Neutrophil (primary cell): ENCODE measurements around the gene EGLN2.

Experiments used
- H3K27ac ChIP-seq: fragments of 200-600 bp; sonication (generic); 2 replicates; pipeline ENCODE4 v1.5.1; 2016; ENCODE audit warnings: mild to moderate bottlenecking, moderate library complexity
- H3K27me3 ChIP-seq: fragments of 200-600 bp; sonication (generic); 2 replicates; pipeline ENCODE4 v1.6.0; 2016; ENCODE audit warnings: mild to moderate bottlenecking
- H3K36me3 ChIP-seq: fragments of 200-600 bp; sonication (generic); 2 replicates; pipeline ENCODE4 v1.5.1; 2017
- H3K4me1 ChIP-seq, 2 experiments: fragments of 200-600 bp in 1 of 2; sonication (generic) in 1 of 2; 1 replicate in 1 of 2; 2 replicates in 1 of 2; pipeline versions ENCODE4 v1.5.1 to v1.6.1; 2013 to 2016; ENCODE audit warnings: low read depth in 1 of 2, low read length in 1 of 2, mild to moderate bottlenecking in 1 of 2, moderate library complexity in 1 of 2; ENCODE audit not compliant: control insufficient read depth in 1 of 2, insufficient read depth in 1 of 2
- H3K4me3 ChIP-seq, 2 experiments: fragments of 200-600 bp in 1 of 2; sonication (generic) in 1 of 2; 1 replicate in 1 of 2; 2 replicates in 1 of 2; pipeline ENCODE4 v1.5.1; 2013 to 2016; ENCODE audit warnings: low read depth in 1 of 2, low read length in 1 of 2, mild to moderate bottlenecking in 1 of 2, moderate library complexity in 1 of 2
- H3K9me3 ChIP-seq: fragments of 200-600 bp; sonication (generic); 2 replicates; pipeline ENCODE4 v1.5.1; 2016
- TF ChIP-seq, protein P1 (sequence below): fragments of 200-600 bp; sonication (generic); IDR thresholded peaks from 2 replicates; pipeline ENCODE4 v1.5.1; 2016; ENCODE audit warnings: antibody characterized with exemption

EGLN2 gene

GRCh38 chr19:40754611-40755247 is 44.3 kb upstream of the EGLN2 start:
- Histone ChIP-seq H3K27me3 (no peaks in the 10 kb centered on the region), H3K4me1 (peaks cover 46 to 62% of the 10 kb centered on the region in 2 experiments), H3K36me3 (peaks cover 20% of the 10 kb centered on the region), H3K9me3 (no peaks in the 10 kb centered on the region), H3K27ac (peak overlapping the region; percentile 72), H3K4me3 (no peak overlapping the region)
- TF ChIP-seq, protein P1, sequence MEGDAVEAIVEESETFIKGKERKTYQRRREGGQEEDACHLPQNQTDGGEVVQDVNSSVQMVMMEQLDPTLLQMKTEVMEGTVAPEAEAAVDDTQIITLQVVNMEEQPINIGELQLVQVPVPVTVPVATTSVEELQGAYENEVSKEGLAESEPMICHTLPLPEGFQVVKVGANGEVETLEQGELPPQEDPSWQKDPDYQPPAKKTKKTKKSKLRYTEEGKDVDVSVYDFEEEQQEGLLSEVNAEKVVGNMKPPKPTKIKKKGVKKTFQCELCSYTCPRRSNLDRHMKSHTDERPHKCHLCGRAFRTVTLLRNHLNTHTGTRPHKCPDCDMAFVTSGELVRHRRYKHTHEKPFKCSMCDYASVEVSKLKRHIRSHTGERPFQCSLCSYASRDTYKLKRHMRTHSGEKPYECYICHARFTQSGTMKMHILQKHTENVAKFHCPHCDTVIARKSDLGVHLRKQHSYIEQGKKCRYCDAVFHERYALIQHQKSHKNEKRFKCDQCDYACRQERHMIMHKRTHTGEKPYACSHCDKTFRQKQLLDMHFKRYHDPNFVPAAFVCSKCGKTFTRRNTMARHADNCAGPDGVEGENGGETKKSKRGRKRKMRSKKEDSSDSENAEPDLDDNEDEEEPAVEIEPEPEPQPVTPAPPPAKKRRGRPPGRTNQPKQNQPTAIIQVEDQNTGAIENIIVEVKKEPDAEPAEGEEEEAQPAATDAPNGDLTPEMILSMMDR: no peak

DNA sequence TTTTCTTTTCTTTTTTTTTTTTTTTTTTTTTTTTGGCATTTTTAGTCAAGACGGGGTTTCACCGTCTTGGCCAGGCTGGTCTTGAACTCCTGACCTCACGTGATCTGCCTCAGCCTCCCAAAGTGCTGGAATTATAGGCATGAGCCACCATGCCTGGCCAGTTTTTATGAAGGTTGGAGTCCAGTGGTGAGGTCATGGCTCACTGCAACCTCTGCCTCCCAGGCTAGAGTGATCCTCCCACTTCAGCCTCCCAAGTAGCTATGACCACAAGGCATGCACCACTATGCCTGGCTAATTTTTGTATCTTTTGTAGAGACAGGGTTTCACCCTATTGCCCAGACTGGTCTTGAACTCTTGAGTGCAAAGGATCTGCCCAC is 43.8 kb upstream of the EGLN2 start:
- no peak overlapping the region for H3K4me3 ChIP-seq
- TF ChIP-seq, protein P1: no peak
- peaks cover 41 to 58% of the 10 kb centered on the region in 2 experiments for H3K4me1 ChIP-seq
- H3K9me3 ChIP-seq: no peaks in the 10 kb centered on the region
- peak overlapping the region; percentile 72 for H3K27ac ChIP-seq
- H3K36me3 ChIP-seq: peaks cover 25% of the 10 kb centered on the region
- no peaks in the 10 kb centered on the region for H3K27me3 ChIP-seq

GRCh38 chr19:40755791-40756190 is 43.2 kb upstream of the EGLN2 start:
- peaks cover 31% of the 10 kb centered on the region for H3K36me3 ChIP-seq
- H3K27ac ChIP-seq: peak overlapping the region; percentile 72
- no peaks in the 10 kb centered on the region for H3K27me3 ChIP-seq
- H3K4me3 ChIP-seq: no peak overlapping the region
- peaks cover 41 to 58% of the 10 kb centered on the region in 2 experiments for H3K4me1 ChIP-seq
- no peaks in the 10 kb centered on the region for H3K9me3 ChIP-seq
- TF ChIP-seq, protein P1: no peak

DNA sequence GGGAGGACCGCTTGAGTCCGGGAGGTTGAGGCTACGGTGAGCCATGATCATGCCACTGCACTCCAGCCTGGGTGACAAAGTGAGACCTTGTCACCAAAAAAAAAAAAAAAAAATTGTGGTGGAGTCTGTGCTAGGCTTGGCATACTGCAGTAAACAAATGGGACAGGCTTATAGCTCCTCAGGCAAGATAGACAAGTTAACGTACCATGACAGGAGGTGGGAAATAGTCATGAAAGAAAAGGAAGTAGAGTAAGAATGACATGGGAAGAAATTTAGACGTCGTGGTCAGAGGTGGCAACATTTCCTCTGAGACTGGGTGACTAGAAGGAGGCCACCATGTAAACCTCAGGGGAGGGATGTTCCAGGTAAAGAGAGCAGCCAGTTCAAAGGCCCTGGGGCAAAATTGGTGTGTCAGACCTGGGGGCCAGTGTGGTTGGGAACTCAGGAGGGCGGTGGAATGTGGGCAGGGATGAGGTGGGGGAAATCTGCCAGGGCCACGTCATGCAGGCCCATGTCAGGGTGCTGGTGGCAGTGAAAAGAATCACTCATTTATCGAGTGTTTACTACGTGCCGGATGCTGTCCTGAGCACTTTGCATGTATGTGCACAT is 42.4 kb upstream of the EGLN2 start:
- Histone ChIP-seq H3K36me3 (peaks cover 33% of the 10 kb centered on the region), H3K27me3 (no peaks in the 10 kb centered on the region), H3K9me3 (no peaks in the 10 kb centered on the region), H3K4me3 (no peak overlapping the region), H3K27ac (peak overlapping the region; percentile 72), H3K4me1 (peaks cover 37 to 52% of the 10 kb centered on the region in 2 experiments)
- TF ChIP-seq, protein P1: no peak

DNA sequence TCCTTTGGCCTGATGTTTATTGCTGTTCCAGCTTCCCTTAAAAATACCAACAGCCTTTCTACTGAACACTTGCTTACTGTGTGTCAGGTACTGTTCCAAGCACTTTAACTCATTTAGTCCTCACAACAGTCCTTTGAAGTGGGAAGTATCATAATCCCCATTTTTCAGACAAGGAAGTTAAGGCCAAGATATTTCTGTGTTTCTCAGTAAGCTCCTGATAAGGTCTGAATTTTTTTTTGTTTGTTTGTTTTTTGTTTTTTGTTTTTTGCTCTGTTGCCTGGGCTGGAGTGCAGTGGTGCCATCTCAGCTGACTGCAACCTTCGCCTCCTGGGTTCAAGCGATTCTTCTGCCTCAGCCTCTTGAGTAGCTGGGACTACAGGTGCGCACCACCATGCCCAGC is 40.5 kb upstream of the EGLN2 start:
- peaks cover 52% of the 10 kb centered on the region for H3K36me3 ChIP-seq
- no peak overlapping the region for H3K27ac ChIP-seq
- no peaks in the 10 kb centered on the region for H3K27me3 ChIP-seq
- H3K4me1 ChIP-seq: peaks cover 30 to 41% of the 10 kb centered on the region in 2 experiments
- no peaks in the 10 kb centered on the region for H3K9me3 ChIP-seq
- H3K4me3 ChIP-seq: no peak overlapping the region
- TF ChIP-seq, protein P1: no peak
